Right cardiac atrium (tissue), 5 donors: ENCODE results near the gene CDH12. TPM values are rescaled to one million over a fixed set of nuclear protein-coding genes. Genes with fewer than 3 reads are reported as not detected.
"Not testable (repeated sequence)": the region's sequence is repeated elsewhere in the genome, so short reads cannot be mapped to it uniquely, and the experiment has no call there.

ENCODE experiments used
- ATAC-seq, 2 donors: fragments of 200-7000 bp; cut with Tn5 transposase; one replicate each; pipeline versions ENCODE4 v1.8.0 to v1.9.1; 2020; ENCODE audit warnings: moderate library complexity in 2 of 2, mild to moderate bottlenecking in 1 of 2
- DNase-seq, 3 donors: peaks; one replicate each; pipeline ENCODE4 v3.0.0-alpha.2; 2020
- H3K27ac ChIP-seq: one replicate; pipeline ENCODE4 v1.5.1; 2013; ENCODE audit warnings: mild to moderate bottlenecking, low read length, control low read depth, moderate library complexity
- H3K27me3 ChIP-seq: one replicate; pipeline ENCODE4 v1.6.1; 2013; ENCODE audit not compliant: control insufficient read depth, insufficient read depth
- H3K4me1 ChIP-seq: one replicate; pipeline ENCODE4 v1.6.1; 2013; ENCODE audit warnings: low read length; ENCODE audit not compliant: control insufficient read depth, insufficient read depth
- H3K4me3 ChIP-seq: one replicate; pipeline ENCODE4 v1.5.1; 2013; ENCODE audit warnings: low read length, control low read depth
- H3K9me3 ChIP-seq: one replicate; pipeline ENCODE4 v1.6.1; 2013; ENCODE audit warnings: low read length; ENCODE audit not compliant: control insufficient read depth
- WGBS: extraction: QIAGEN DNeasy Blood & Tissue Kit; methylation state at CpG from one replicate; pipeline ENCODE4 v1.1.7; 2013; 5-methylcytosine and 5-hydroxymethylcytosine counted together
- intact Hi-C, 4 donors: fragments of 100-400 bp; cut with DNase I; formaldehyde crosslinking; loops; one replicate each; pipeline versions ENCODE4 v1.11.0 to v1.14.0; 2022 to 2023
- polyA plus RNA-seq: library from polyadenylated mRNA; stranded (reverse); fragments of 200-250 nt; gene quantifications from one replicate; pipeline ENCODE4 v1.2.3, GENCODE V29; 2013
- total RNA-seq, 4 donors: library from RNA; stranded (reverse); fragmentation: NEBNext Ultra II Directional; extraction: Animal tissue kit (Norgen Biotek cat#: 25700); gene quantifications; one replicate each; pipeline ENCODE4 v1.2.1, GENCODE V29; 2021
- donor health status: healthy with polysubstance abuse.
- donor health status: DM: no; HTN: yes; CAD: no.
- donor health status: DM: no; HTN: no; CAD: no.
- donor health status: DM: no; HTN: yes; CAD: no; lungs with severe emphysema.
- donor health status: DM: yes; HTN: yes; CAD: no.

The CDH12 gene
- total and polyA plus RNA-seq, 5 donors, result not detected

DNA sequence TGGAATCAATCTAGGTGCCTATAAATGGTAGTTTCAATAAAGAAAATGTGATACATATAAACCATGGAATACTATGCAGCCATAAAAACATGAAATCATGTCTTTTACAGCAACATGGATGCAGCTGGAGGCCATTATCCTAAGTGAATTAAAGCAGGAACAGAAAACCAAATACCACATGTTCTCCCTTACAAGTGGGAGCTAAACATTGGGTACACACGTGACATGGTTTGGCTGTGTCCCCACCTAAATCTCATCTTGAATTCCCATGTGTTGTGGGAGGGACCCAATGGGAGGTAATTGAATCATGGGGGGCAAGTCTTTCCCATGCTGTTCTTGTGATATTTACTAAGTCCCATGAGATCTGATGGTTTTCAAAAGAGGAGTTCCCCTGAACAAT, 78.9 kb downstream of the CDH12 start:
- H3K9me3 ChIP-seq, H3K27ac ChIP-seq, H3K4me1 ChIP-seq, ATAC-seq, intact Hi-C loops, H3K4me3 ChIP-seq, DNase-seq, H3K27me3 ChIP-seq: not testable (repeated sequence)
- WGBS, result 85% methylated on average over 1 of the region's 1 CpG

DNA sequence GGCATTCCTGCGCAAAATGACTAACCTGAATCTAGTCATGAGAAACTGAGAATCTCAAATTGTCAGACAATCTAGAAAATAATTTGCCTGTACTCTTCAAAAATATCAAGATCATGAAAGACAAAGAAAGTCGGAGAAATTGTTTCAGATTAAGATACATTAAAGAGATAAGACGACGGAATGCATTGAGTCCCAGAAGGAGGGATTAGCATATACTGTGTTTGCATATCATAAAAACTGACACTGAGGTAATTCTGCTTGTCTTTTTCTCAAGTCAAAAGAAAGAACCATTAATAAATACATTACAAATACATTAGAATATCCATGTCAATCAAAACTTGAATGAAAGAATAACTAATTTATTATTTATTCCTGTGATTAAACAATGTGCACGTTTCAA, 88.4 kb downstream of the CDH12 start:
- ATAC-seq (no peak), DNase-seq (no peak)
- Histone ChIP-seq H3K27me3 (no peaks in the 10 kb centered on the region), H3K9me3 (no peaks in the 10 kb centered on the region), H3K4me3 (no peak overlapping the region), H3K27ac (no peak overlapping the region), H3K4me1 (no peaks in the 10 kb centered on the region)
- intact Hi-C loops, result no loop called here
- WGBS, result 71% methylated on average over 5 of the region's 5 CpGs

DNA sequence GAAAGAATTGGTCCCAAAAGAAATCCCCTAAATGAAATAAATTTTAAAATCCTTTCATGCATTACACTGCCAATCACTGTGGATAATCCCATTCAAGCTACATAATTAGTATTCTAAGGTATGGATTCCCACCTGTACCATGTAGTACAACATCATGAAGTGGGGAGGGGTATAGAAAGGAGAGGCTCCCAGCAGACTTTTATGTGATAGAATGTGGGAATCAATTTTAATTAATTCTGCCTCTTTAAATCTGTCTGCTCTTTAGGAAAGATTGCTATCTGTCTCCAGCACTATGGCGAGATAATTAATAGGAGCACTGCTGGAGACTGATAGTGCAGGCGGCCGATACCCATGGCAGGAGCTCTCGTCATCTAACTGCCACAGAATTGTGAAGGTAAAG, 95.4 kb downstream of the CDH12 start:
- no peaks in the 10 kb centered on the region for H3K4me1 ChIP-seq
- DNase-seq, result no peak
- intact Hi-C loops, result no loop called here
- H3K27me3 ChIP-seq, result no peaks in the 10 kb centered on the region
- ATAC-seq, result no peak
- no peaks in the 10 kb centered on the region for H3K9me3 ChIP-seq
- 54% methylated on average over 4 of the region's 4 CpGs for WGBS
- H3K27ac ChIP-seq, result no peak overlapping the region
- H3K4me3 ChIP-seq, result no peak overlapping the region

DNA sequence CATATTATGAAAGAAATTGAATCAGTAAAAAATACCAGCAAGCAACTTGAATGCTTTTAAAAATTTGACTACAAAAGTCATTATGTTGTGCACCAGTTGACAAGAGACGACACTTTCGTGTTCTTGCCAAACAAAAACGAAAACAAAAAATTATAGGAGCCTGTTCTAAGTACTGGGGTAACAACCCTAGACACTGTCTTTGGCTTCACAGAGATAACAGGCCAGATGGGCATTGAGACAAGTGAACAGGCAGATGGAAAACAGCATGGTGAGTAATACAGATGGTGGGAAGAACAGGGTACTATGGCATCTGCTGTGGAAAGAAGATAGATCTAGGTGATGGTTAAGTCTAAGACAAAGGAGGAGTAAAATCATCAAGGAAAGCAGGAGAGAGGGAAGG, 99.0 kb downstream of the CDH12 start:
- Histone ChIP-seq H3K9me3 (no peaks in the 10 kb centered on the region), H3K27me3 (no peaks in the 10 kb centered on the region), H3K4me1 (no peaks in the 10 kb centered on the region), H3K4me3 (no peak overlapping the region), H3K27ac (no peak overlapping the region)
- no peak for DNase-seq
- intact Hi-C loops, result no loop called here
- 78% methylated on average over 3 of the region's 3 CpGs for WGBS
- no peak for ATAC-seq

DNA sequence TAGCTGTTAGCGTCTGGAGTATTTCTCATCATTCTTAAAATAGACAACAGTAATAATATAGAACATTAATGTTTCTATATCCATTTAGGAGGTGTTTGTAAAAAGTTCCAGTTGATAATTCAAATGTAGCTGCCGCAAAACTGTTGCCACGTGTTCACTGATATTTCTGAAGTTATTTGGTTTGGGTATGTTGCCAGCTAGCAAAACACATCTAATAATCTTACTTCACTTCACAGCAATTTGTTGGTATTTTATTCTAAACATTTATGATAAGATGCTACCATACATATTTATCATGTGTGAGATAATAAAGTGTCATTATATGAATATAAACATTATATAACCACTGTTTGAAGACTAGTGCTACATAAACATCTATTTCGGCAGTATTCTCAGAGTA, 101.6 kb downstream of the CDH12 start:
- no peak for DNase-seq
- Histone ChIP-seq H3K27me3 (no peaks in the 10 kb centered on the region), H3K4me3 (no peak overlapping the region), H3K27ac (no peak overlapping the region), H3K4me1 (no peaks in the 10 kb centered on the region), H3K9me3 (no peaks in the 10 kb centered on the region)
- 42% methylated on average over 4 of the region's 4 CpGs for WGBS
- no peak for ATAC-seq
- intact Hi-C loops, result no loop called here

DNA sequence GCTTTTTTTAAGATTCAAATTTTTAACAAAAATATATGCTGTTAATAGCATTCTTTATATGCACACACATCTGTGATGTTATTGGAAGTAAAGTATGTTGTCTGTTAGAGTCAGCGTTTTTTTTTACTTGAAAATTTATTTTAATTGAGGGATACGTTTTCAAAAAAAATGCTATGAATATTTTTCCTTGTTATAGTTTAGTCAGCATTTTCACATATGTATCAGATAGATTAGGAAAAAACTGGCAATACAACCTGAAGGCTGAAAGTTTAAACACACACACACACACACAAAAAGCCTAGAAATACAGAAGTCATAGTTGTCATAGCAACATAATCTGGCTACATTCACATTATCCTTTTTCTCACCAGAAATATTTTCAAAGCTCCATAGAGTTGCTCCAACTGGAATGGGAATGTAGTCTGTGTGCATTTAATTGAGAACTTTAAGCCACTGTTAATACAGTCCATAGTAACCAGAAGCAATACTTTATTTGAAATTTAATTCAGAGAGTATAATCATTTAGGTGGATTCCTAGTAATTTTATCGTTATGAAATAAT, 116.6 kb downstream of the CDH12 start:
- no peaks in the 10 kb centered on the region for H3K27me3 ChIP-seq
- DNase-seq, result no peak
- 63% methylated on average over 3 of the region's 3 CpGs for WGBS
- no peak for ATAC-seq
- no peaks in the 10 kb centered on the region for H3K4me1 ChIP-seq
- no peak overlapping the region for H3K4me3 ChIP-seq
- H3K27ac ChIP-seq, result no peak overlapping the region
- peaks cover 1% of the 10 kb centered on the region for H3K9me3 ChIP-seq
- intact Hi-C loops, result no loop called here

DNA sequence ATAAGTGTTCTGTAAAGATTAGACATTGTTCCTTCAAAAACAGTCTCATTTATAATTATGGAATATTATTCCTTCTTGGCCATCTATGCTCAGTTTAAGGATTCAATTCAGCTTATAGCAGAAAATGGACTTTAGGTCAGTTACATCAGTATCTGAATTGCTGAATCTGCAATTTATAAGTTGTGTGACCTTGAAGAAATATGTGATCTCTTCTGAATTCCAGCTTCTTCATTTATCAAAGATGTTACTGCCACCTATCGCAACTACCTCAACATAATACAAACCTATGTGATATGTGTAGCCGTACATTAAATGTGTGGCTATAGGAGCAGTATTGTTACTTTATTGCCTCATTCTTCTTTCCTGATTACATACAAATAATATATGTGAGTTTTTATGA, 118.2 kb downstream of the CDH12 start:
- intact Hi-C loops, result no loop called here
- no peak for ATAC-seq
- H3K9me3 ChIP-seq, result peaks cover 1% of the 10 kb centered on the region

DNA sequence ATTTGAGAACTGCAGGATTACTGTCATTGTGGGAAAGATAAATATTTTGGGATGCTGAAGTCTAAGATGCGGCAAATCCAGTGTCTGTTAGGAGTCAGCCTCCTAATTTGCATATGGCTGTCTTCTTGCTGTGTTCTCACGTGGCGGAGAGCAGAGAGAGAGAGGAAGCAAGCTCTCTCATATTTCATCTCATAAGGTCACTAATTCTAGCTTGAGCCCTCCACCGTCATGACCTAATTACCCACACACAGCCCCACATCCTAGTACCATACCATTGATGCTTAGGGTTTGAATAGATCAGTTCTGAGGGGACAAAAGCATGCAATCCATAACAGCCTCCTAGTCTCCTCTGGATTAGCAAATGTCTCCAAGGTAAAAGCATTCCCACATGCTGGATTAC, 124.5 kb downstream of the CDH12 start:
- 60% methylated on average over 4 of the region's 4 CpGs for WGBS
- H3K27me3 ChIP-seq, result no peaks in the 10 kb centered on the region
- DNase-seq (no peak), ATAC-seq (no peak)
- H3K4me3 ChIP-seq, result no peak overlapping the region
- no peak overlapping the region for H3K27ac ChIP-seq
- no peaks in the 10 kb centered on the region for H3K4me1 ChIP-seq
- H3K9me3 ChIP-seq, result no peaks in the 10 kb centered on the region
- intact Hi-C loops, result no loop called here

More for the DNA sequence above, 118.2 kb downstream of the CDH12 start:
- H3K4me1 ChIP-seq, result no peaks in the 10 kb centered on the region
- no peak for DNase-seq
- WGBS, result 88% methylated on average over 2 of the region's 2 CpGs
- H3K27ac ChIP-seq, result no peak overlapping the region
- H3K27me3 ChIP-seq, result no peaks in the 10 kb centered on the region
- H3K4me3 ChIP-seq, result no peak overlapping the region

DNA sequence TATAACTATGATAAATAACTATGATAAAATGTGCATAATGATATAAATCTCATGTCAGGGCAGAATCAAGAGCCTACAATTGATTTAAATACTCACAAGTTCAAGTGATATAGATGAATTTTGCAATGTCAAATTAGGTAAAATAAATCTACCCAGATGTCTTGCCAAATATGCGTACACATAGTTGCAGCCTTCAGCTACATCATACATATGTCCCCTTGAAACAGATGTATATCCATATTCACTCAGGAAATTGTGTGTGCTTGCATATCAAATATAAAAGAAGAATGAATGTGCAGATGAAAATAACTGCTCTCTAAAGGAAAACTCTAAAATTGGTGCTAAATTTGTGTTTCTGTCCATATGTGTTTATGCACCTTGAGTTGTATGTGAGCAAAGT, 130.7 kb downstream of the CDH12 start:
- H3K4me3 ChIP-seq, result no peak overlapping the region
- intact Hi-C loops, result no loop called here
- no peak for ATAC-seq
- no peak for DNase-seq
- no peak overlapping the region for H3K27ac ChIP-seq
- H3K9me3 ChIP-seq, result peaks cover 5% of the 10 kb centered on the region
- no peaks in the 10 kb centered on the region for H3K27me3 ChIP-seq
- no peaks in the 10 kb centered on the region for H3K4me1 ChIP-seq
- WGBS, result 95% methylated on average over 1 of the region's 1 CpG

DNA sequence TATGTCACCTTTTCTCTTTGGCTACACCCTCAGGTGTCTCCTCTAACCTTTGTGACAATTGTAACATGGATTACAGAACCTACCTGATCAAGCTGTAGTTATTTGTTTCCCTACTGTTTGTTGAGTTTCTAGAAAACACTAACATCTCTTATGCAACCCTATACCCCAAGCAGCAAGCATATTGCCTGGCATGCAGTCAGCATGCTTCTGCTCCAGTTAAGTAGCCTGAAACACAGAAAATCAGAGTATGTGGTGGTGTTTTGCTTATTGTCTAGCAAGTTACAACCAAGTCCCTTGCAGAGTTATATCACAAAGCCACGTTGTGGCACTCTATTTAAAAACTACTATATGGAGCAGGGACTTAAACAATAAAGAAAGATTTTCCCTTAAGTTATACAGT, 131.1 kb downstream of the CDH12 start:
- H3K4me3 ChIP-seq, result no peak overlapping the region
- no peak for ATAC-seq
- no peaks in the 10 kb centered on the region for H3K4me1 ChIP-seq
- no peaks in the 10 kb centered on the region for H3K27me3 ChIP-seq
- DNase-seq, result no peak
- intact Hi-C loops, result no loop called here
- 45% methylated on average over 1 of the region's 1 CpG for WGBS
- H3K27ac ChIP-seq, result no peak overlapping the region
- peaks cover 5% of the 10 kb centered on the region for H3K9me3 ChIP-seq

DNA sequence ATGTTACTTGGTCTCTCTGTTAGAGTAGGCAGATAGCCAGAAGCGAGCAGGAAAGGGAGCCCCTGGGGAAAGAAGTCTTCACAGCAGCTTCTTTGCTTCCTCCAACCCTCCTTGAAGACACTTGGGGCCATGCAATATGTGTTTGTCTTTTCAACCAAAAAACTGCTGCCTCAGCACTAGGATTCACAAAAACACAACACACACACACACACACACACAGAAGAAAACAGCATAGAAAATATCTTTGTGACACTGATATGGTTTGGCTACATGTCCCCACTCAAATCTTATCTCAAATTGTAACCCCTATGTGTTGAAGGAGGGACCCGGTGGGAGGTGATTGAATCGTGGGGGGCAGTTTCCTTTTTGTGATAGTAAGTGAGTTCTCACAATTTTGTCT, 133.3 kb downstream of the CDH12 start:
- ATAC-seq (no peak), DNase-seq (no peak)
- 40% methylated on average over 3 of the region's 3 CpGs for WGBS
- no peak overlapping the region for H3K27ac ChIP-seq
- H3K27me3 ChIP-seq, result no peaks in the 10 kb centered on the region
- peaks cover 5% of the 10 kb centered on the region for H3K9me3 ChIP-seq
- intact Hi-C loops, result no loop called here
- H3K4me1 ChIP-seq, result no peaks in the 10 kb centered on the region
- H3K4me3 ChIP-seq, result no peak overlapping the region

DNA sequence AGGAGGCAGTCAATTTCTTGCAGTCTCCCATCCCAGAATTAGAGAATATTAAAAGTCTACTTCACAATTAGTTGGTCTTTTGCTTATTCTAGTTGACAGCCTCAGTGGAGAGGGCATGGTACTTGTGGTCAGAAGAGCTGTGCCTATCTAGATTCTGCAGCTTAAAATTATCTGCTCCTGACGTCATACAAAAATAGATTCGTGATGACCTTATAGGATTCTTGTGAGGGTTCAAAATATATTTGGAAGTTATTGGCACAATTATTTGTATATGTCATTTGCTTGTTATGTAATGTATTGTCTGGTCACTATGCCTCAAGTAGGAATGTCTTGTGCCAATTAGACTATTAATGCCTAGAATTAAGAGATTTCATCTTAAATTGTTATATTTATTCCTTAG, 142.5 kb downstream of the CDH12 start:
- H3K27ac ChIP-seq, result no peak overlapping the region

More for the DNA sequence above, 142.5 kb downstream of the CDH12 start:
- no peaks in the 10 kb centered on the region for H3K9me3 ChIP-seq
- H3K4me1 ChIP-seq, result no peaks in the 10 kb centered on the region
- intact Hi-C loops, result no loop called here
- ATAC-seq (no peak), DNase-seq (no peak)
- 47% methylated on average over 2 of the region's 2 CpGs for WGBS
- no peaks in the 10 kb centered on the region for H3K27me3 ChIP-seq
- H3K4me3 ChIP-seq, result no peak overlapping the region
